Mammary epithelial cell (primary cell): ENCODE measurements around the gene BCL7C.

Experiments used
- EZH2 ChIP-seq: IDR thresholded peaks from 2 replicates; pipeline ENCODE4 v1.6.1; 2012; ENCODE audit warnings: low read length, inconsistent platforms, borderline replicate concordance
- TF ChIP-seq, protein P1 (sequence below), 2 donors: IDR thresholded peaks in 1 of 2; conservative IDR thresholded peaks in 1 of 2; 2 replicates each; pipeline ENCODE4 v1.5.1; 2011 to 2012; ENCODE audit warnings: inconsistent platforms in 2 of 2, low read length in 2 of 2, mild to moderate bottlenecking in 2 of 2, control low read depth in 1 of 2, low read depth in 1 of 2; ENCODE audit not compliant: insufficient read depth in 1 of 2; ENCODE audit errors: extremely low read depth in 1 of 2

DNA sequence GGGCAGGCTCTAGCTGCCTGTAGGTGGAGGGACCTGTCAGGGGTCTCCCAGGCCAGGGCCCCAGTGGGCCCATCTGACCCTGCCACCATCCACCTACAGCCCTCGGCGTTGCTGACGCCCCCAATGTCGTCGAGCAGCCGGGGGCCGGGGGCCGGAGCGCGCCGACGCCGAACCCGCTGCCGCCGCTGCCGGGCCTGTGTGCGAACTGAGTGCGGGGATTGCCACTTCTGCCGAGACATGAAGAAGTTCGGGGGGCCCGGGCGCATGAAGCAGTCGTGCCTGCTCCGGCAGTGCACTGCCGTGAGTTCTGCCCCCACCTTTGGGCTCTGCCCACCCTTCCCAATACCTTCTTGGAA lies 31.7 kb upstream of the BCL7C start:
- TF ChIP-seq, protein P1, sequence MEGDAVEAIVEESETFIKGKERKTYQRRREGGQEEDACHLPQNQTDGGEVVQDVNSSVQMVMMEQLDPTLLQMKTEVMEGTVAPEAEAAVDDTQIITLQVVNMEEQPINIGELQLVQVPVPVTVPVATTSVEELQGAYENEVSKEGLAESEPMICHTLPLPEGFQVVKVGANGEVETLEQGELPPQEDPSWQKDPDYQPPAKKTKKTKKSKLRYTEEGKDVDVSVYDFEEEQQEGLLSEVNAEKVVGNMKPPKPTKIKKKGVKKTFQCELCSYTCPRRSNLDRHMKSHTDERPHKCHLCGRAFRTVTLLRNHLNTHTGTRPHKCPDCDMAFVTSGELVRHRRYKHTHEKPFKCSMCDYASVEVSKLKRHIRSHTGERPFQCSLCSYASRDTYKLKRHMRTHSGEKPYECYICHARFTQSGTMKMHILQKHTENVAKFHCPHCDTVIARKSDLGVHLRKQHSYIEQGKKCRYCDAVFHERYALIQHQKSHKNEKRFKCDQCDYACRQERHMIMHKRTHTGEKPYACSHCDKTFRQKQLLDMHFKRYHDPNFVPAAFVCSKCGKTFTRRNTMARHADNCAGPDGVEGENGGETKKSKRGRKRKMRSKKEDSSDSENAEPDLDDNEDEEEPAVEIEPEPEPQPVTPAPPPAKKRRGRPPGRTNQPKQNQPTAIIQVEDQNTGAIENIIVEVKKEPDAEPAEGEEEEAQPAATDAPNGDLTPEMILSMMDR (conservative IDR thresholded peaks at IDR 0.05 in 1 of 2, IDR thresholded peaks at IDR 0.05 in 1 of 2; ENCODE audit: extremely low read depth in 1 of 2, insufficient read depth in 1 of 2, low read depth in 1 of 2, low read length in 2 of 2): no peak
- no peak for TF ChIP-seq EZH2
